Measurements from ENCODE around the gene EYA2. TPM values are rescaled to one million over a fixed set of nuclear protein-coding genes. Genes with fewer than 3 reads are reported as not detected.

Gene EYA2
- total RNA-seq, 4 donors from 2014 or later: 0.47 to 4.1 (median 2.2) TPM

DNA sequence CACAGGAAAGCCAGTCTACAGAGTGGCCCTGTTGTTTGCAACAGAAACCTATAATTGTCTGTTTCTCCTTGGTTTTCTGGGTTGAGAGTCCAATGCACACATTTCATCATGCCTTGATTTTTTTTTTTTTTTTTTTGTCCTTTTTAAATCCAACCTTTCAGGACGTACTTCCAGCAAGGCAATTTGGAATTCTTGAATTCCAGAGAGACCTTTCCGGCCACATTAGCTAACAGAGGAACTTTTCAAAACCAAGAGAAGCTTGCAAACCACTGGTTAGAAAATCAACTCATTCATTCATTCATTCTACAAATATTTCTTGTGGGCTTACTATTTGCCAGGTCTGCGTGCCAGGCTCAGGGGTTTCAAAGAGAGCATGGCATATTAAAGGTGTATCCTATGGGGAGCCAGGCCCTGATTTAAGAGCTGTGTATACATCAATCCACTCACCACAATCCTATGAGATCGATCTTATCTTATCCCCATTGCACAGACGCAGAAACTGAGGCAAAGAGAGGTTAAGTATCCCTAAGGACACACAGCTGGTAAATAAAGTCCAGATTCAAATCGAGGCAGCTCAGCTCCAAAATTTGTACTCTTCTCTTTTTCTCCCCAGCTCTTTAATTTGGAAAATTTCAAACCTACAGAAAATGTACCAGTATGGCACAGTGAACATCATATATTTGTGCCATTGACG, 43.0 kb downstream of the EYA2 start:
- no peak for ATAC-seq
- no peak for TF ChIP-seq POLR2A (IDR thresholded peaks at IDR 0.05)
- no peak for TF ChIP-seq POLR2AphosphoS5 (IDR thresholded peaks at IDR 0.05)
- no peak for TF ChIP-seq EP300 (IDR thresholded peaks at IDR 0.05)
- TF ChIP-seq, protein P1, sequence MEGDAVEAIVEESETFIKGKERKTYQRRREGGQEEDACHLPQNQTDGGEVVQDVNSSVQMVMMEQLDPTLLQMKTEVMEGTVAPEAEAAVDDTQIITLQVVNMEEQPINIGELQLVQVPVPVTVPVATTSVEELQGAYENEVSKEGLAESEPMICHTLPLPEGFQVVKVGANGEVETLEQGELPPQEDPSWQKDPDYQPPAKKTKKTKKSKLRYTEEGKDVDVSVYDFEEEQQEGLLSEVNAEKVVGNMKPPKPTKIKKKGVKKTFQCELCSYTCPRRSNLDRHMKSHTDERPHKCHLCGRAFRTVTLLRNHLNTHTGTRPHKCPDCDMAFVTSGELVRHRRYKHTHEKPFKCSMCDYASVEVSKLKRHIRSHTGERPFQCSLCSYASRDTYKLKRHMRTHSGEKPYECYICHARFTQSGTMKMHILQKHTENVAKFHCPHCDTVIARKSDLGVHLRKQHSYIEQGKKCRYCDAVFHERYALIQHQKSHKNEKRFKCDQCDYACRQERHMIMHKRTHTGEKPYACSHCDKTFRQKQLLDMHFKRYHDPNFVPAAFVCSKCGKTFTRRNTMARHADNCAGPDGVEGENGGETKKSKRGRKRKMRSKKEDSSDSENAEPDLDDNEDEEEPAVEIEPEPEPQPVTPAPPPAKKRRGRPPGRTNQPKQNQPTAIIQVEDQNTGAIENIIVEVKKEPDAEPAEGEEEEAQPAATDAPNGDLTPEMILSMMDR (IDR thresholded peaks at IDR 0.05): no peak
- Histone ChIP-seq H3K9me3 (no peaks in the 10 kb centered on the region), H3K4me1 (peaks cover 0 to 4% (median 0%) of the 10 kb centered on the region in 3 donors), H3K27me3 (peaks cover 23% of the 10 kb centered on the region), H3K27ac (no peak overlapping the region), H3K36me3 (no peaks in the 10 kb centered on the region), H3K4me3 (no peak overlapping the region)
- 78 to 84% methylated on average over 7 of the region's 7 CpGs for WGBS, 2 donors (ENCODE audit: low coverage in 1 of 2)

DNA sequence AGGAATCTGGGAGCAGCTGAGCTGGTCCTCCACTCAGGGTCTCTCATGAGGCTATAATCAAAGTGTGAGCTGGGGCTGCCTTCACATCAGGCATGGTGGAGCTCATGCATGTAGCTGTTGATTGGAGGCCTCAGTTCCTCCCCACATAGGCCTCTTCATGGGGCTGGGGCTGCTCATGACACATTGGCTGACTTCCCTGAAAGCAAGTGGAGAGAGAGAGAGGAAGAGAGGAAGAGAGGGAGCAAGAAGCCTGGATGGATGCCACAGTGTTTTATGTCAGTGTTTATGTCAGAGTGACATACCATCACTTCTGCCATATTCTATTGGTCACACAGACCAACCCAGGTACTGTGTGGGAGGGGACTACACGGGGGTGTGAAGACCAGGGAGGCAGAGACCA, 43.8 kb downstream of the EYA2 start:
- H3K36me3 ChIP-seq: no peaks in the 10 kb centered on the region
- H3K27me3 ChIP-seq: peaks cover 16% of the 10 kb centered on the region
- TF ChIP-seq, protein P1 (IDR thresholded peaks at IDR 0.05): no peak
- TF ChIP-seq POLR2A (IDR thresholded peaks at IDR 0.05) (no peak), EP300 (IDR thresholded peaks at IDR 0.05) (no peak), POLR2AphosphoS5 (IDR thresholded peaks at IDR 0.05) (no peak)
- no peak overlapping the region for H3K27ac ChIP-seq
- H3K4me1 ChIP-seq: peaks cover 0 to 4% (median 0%) of the 10 kb centered on the region in 3 donors
- no peak for ATAC-seq
- WGBS, 2 donors (ENCODE audit: low coverage in 1 of 2): 67% methylated on average over 1 of the region's 1 CpG; no CpG with 5 or more reads in 1 of the 2 donors
- H3K9me3 ChIP-seq: no peaks in the 10 kb centered on the region
- H3K4me3 ChIP-seq: no peak overlapping the region

DNA sequence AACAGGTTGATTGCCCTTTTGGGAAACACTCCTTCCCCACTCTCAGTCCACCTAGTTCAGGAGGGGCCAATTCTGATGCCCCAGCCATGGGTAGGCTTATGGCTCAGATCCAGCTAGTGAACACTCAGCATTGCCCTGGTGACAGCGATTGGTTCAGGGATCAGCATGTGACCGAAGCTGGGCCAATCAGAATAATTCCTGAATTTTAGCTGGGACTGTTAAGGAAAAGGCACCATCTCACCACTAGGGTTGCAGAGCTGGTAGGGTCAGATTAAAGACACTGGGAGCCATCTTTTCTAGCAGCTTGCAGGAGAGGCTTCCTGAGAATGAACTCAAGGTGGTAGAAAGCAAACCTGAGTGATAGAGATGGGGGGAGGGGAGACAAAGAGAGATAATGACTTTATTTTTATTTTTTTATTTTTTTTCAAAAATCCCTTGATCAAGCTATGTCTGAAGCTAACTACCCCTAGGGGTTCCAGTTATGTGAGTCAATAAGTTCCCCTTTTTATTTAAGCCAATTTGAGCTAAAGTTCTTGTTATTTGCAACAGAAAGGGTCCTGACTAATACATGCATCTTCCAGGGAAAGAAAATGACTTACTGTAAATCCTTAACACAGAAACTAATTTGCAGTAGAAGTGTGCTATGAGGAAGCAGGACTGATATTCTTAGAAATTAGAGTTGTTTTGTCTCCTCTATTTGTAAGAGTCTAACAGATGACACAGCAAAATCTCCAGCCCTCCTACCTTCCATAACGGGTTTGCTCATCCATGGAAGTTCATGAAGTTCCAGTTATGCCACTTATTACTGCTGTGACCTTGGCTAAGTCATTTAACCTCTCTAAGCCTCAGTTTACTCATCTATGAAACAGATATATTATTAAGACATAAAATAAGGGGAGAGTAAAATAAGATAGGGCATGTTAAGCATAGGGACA, 44.7 kb downstream of the EYA2 start:
- Histone ChIP-seq H3K27me3 (peaks cover 13% of the 10 kb centered on the region), H3K4me1 (peaks cover 0 to 4% (median 0%) of the 10 kb centered on the region in 3 donors), H3K36me3 (no peaks in the 10 kb centered on the region), H3K27ac (no peak overlapping the region), H3K4me3 (no peak overlapping the region), H3K9me3 (no peaks in the 10 kb centered on the region)
- TF ChIP-seq POLR2AphosphoS5 (IDR thresholded peaks at IDR 0.05): no peak
- TF ChIP-seq, protein P1 (IDR thresholded peaks at IDR 0.05): no peak
- no peak for TF ChIP-seq POLR2A (IDR thresholded peaks at IDR 0.05)
- no peak for TF ChIP-seq EP300 (IDR thresholded peaks at IDR 0.05)
- 44 to 97% methylated on average over 1 to 3 of the region's 3 CpGs for WGBS, 2 donors (ENCODE audit: low coverage in 1 of 2)
- no peak for ATAC-seq

DNA sequence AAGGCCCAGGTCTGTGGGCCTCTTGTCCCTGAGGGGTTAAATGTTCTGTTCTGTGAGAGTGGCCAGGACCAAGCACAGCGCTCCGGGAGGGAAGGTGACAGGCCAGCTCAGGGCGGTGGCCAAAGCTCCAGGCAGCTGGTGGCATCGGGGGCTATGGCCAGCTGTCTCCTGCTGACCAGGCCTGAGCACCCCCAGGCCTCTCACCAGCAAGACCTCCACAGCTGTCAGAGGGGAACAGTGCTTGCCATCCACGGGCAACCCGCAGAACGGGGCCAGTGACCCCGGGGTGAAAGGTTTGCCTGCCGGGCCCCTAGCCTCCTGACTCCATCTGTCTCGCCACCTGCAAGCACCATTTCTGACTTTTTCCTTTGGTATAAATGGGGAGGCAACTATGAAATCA, 46.0 kb downstream of the EYA2 start:
- no peak for ATAC-seq
- Histone ChIP-seq H3K27ac (no peak overlapping the region), H3K4me3 (no peak overlapping the region), H3K36me3 (no peaks in the 10 kb centered on the region), H3K27me3 (peaks cover 3% of the 10 kb centered on the region), H3K4me1 (peaks cover 0 to 4% (median 0%) of the 10 kb centered on the region in 3 donors), H3K9me3 (no peaks in the 10 kb centered on the region)
- 71 to 100% methylated on average over 1 to 5 of the region's 10 CpGs for WGBS, 2 donors (ENCODE audit: low coverage in 1 of 2)
- TF ChIP-seq POLR2A (IDR thresholded peaks at IDR 0.05) (no peak), EP300 (IDR thresholded peaks at IDR 0.05) (no peak), POLR2AphosphoS5 (IDR thresholded peaks at IDR 0.05) (no peak)
- TF ChIP-seq, protein P1 (IDR thresholded peaks at IDR 0.05): no peak

Measured in gastroesophageal sphincter (tissue), 4 donors.